T-cell (primary cell): ENCODE measurements around the gene SWT1. TPM values are rescaled to one million over a fixed set of nuclear protein-coding genes. Genes with fewer than 3 reads are reported as not detected.

Experiments used
- ATAC-seq, 4 experiments: fragments of 200-7000 bp in 3 of 4; fragments of 150-1000 bp in 1 of 4; cut with Tn5 transposase; replicated peaks in 1 of 4; 1 replicate in 3 of 4; 2 replicates in 1 of 4; pipeline ENCODE4 v1.10.0; 2021; ENCODE audit warnings: moderate library complexity in 3 of 4, mild to moderate bottlenecking in 2 of 4, moderate number of reproducible peaks in 1 of 4
- CTCF ChIA-PET, 2 donors: fragments of 300-600 bp; sonication (Branson Sonifier 250); formaldehyde crosslinking; loops; one replicate each; lab custom pipeline; 2022; ENCODE audit warnings: antibody characterized with exemption in 2 of 2; lab: Charles Lee
- POLR2A ChIA-PET, 2 donors: fragments of 300-600 bp; sonication (Branson Sonifier 250); formaldehyde crosslinking; loops; one replicate each; lab custom pipeline; 2022; ENCODE audit warnings: antibody characterized with exemption in 2 of 2; lab: Charles Lee
- DNase-seq, 35 experiments: peaks; one replicate each; pipeline versions ENCODE4 v3.0.0 to v3.0.0-alpha.2; 2013 to 2023
- H3K27ac ChIP-seq: one replicate; pipeline ENCODE4 v1.5.1; 2013; ENCODE audit warnings: low read length
- H3K27me3 ChIP-seq, 2 experiments: replicated peaks in 1 of 2; 1 replicate in 1 of 2; 2 replicates in 1 of 2; pipeline versions ENCODE4 v1.6.1 to v1.7.0; 2013; ENCODE audit warnings: low read length in 1 of 2, mixed read lengths in 1 of 2; ENCODE audit not compliant: control insufficient read depth in 2 of 2, insufficient read depth in 2 of 2; ENCODE audit errors: extremely low read depth in 1 of 2
- H3K36me3 ChIP-seq, 2 donors: 1 replicate in 1 of 2; 2 replicates in 1 of 2; pipeline versions ENCODE4 v1.6.1 to v1.7.0; 2013; ENCODE audit warnings: low read length in 1 of 2; ENCODE audit not compliant: control insufficient read depth in 2 of 2, insufficient read depth in 1 of 2; ENCODE audit errors: extremely low read depth in 1 of 2
- H3K4me1 ChIP-seq, 2 experiments: 1 replicate in 1 of 2; 2 replicates in 1 of 2; pipeline versions ENCODE4 v1.6.1 to v1.7.0; 2013; ENCODE audit warnings: low read length in 2 of 2, mixed read lengths in 1 of 2; ENCODE audit not compliant: insufficient read depth in 2 of 2, control insufficient read depth in 1 of 2; ENCODE audit errors: extremely low read depth in 1 of 2
- H3K4me3 ChIP-seq, 2 donors: 1 replicate in 1 of 2; 2 replicates in 1 of 2; pipeline versions ENCODE4 v1.5.1 to v1.7.0; 2013; ENCODE audit warnings: mild to moderate bottlenecking in 2 of 2, low read length in 1 of 2, moderate library complexity in 1 of 2; ENCODE audit not compliant: control insufficient read depth in 1 of 2; ENCODE audit errors: extremely low read depth in 1 of 2
- H3K9me3 ChIP-seq: 2 replicates; pipeline ENCODE4 v1.7.0; 2013
- H3K27ac Mint-ChIP-seq, 2 donors: one replicate each; pipeline ENCODE4 v1.8.0; 2020 to 2021; ENCODE audit warnings: mild to moderate bottlenecking in 2 of 2, mixed read lengths in 2 of 2
- H3K27me3 Mint-ChIP-seq, 2 donors: one replicate each; pipeline ENCODE4 v1.8.0; 2021 to 2022; ENCODE audit warnings: mixed read lengths in 2 of 2
- H3K36me3 Mint-ChIP-seq: one replicate; pipeline ENCODE4 v1.8.0; 2021; ENCODE audit warnings: mixed read lengths
- H3K4me1 Mint-ChIP-seq, 3 donors: one replicate each; pipeline ENCODE4 v1.8.0; 2020 to 2022; ENCODE audit warnings: mixed read lengths in 3 of 3, mild to moderate bottlenecking in 1 of 3
- H3K4me3 Mint-ChIP-seq, 3 donors: one replicate each; pipeline ENCODE4 v1.8.0; 2020 to 2022; ENCODE audit warnings: mild to moderate bottlenecking in 3 of 3, mixed read lengths in 3 of 3, moderate library complexity in 3 of 3
- H3K9me3 Mint-ChIP-seq, 3 donors: one replicate each; pipeline ENCODE4 v1.8.0; 2020 to 2022; ENCODE audit warnings: mixed read lengths in 3 of 3
- WGBS: methylation state at CpG from one replicate; pipeline ENCODE4 v1.1.5; 2013; ENCODE audit warnings: missing lambda C conversion rate; ENCODE audit not compliant: insufficient coverage; 5-methylcytosine and 5-hydroxymethylcytosine counted together
- total RNA-seq, 35 experiments: library from RNA in 6 of 35; stranded (reverse) in 6 of 35; fragments of 120-200 nt in 1 of 35; gene quantifications; one replicate each; pipeline versions ENCODE4 v1.2.1 to v1.2.4 and lab custom pipeline; 2013 to 2026

Gene SWT1
- total RNA-seq, 5 donors from 2014 or later (not counting 1 experiment from before 2014, with no cell fraction given) = 6.4 to 9.8 (median 8.5) TPM

GRCh38 chr1:185287451-185287850, 130.5 kb downstream of the SWT1 start:
- Mint-ChIP-seq H3K9me3 (no peaks in the 10 kb centered on the region), H3K36me3 (peaks cover 11% of the 10 kb centered on the region), H3K4me3 (no peak overlapping the region), H3K27me3 (no peaks in the 10 kb centered on the region), H3K27ac (no peak overlapping the region), H3K4me1 (peaks cover 54 to 63% (median 54%) of the 10 kb centered on the region in 3 donors)
- Histone ChIP-seq H3K4me3 (no peak overlapping the region), H3K9me3 (no peaks in the 10 kb centered on the region), H3K36me3 (no peaks in the 10 kb centered on the region), H3K4me1 (peaks cover 15 to 16% of the 10 kb centered on the region in 2 experiments), H3K27ac (no peak overlapping the region), H3K27me3 (no peaks in the 10 kb centered on the region)
- DNase-seq (no peak), ATAC-seq (no peak)
- CTCF ChIA-PET = interaction anchor here in 1 of 2 donors (0.9 kb wide), 1 partner anchor 257 kb away, joined by 3 read pairs; no protein-coding TSS in a partner anchor
- POLR2A ChIA-PET = no interaction called here
- 100% methylated on average over 1 of the region's 2 CpGs for WGBS

- no peaks in the 10 kb centered on the region for H3K9me3 ChIP-seq
- no peak overlapping the region for H3K27ac ChIP-seq
- POLR2A ChIA-PET = no interaction called here
- ATAC-seq (no peak), DNase-seq (no peak)
- no peak overlapping the region for H3K4me3 ChIP-seq
- WGBS = no CpG with 5 or more reads among the region's 3 CpGs
- H3K36me3 Mint-ChIP-seq = peaks cover 17% of the 10 kb centered on the region
- H3K4me1 ChIP-seq = peaks cover 7 to 9% of the 10 kb centered on the region in 2 experiments
- peak overlapping the region; percentile 52 to 68 for H3K27ac Mint-ChIP-seq
- no peak overlapping the region for H3K4me3 Mint-ChIP-seq
- H3K9me3 Mint-ChIP-seq = no peaks in the 10 kb centered on the region
- H3K27me3 ChIP-seq = no peaks in the 10 kb centered on the region
- CTCF ChIA-PET = no interaction called here
- H3K4me1 Mint-ChIP-seq = peaks cover 51 to 60% (median 53%) of the 10 kb centered on the region in 3 donors
- no peaks in the 10 kb centered on the region for H3K27me3 Mint-ChIP-seq
- H3K36me3 ChIP-seq = no peaks in the 10 kb centered on the region
Observed at GRCh38 chr1:185288435-185288834, 131.5 kb downstream of the SWT1 start.

GRCh38 chr1:185289880-185290279, 132.9 kb downstream of the SWT1 start:
- DNase-seq = no peak

GRCh38 chr1:185291159-185291558, 134.2 kb downstream of the SWT1 start:
- POLR2A ChIA-PET = interaction anchor here (0.7 to 1.5 kb wide), 6 partner anchors 9 to 110 kb away, joined by 3 to 5 read pairs (median 3); partner anchors contain the start of gene IVNS1ABP (in 1 of the 2)
- peaks cover 30 to 40% (median 39%) of the 10 kb centered on the region in 3 donors for H3K4me1 Mint-ChIP-seq
- CTCF ChIA-PET = no interaction called here
- peaks cover 0 to 5% of the 10 kb centered on the region in 2 experiments for H3K4me1 ChIP-seq
- no peak overlapping the region for H3K4me3 Mint-ChIP-seq
- no peak for DNase-seq
- no peak overlapping the region for H3K4me3 ChIP-seq
- peak in 1 of 4 experiments; percentile 28 for ATAC-seq
- peaks cover 0 to 3% of the 10 kb centered on the region in 2 donors for H3K36me3 ChIP-seq
- no peaks in the 10 kb centered on the region for H3K9me3 Mint-ChIP-seq
- H3K9me3 ChIP-seq = no peaks in the 10 kb centered on the region
- H3K27me3 ChIP-seq = no peaks in the 10 kb centered on the region
- WGBS = no CpG with 5 or more reads among the region's 1 CpG
- H3K36me3 Mint-ChIP-seq = peaks cover 38% of the 10 kb centered on the region
- H3K27ac Mint-ChIP-seq = peak overlapping the region; percentile 44 to 61
- no peaks in the 10 kb centered on the region for H3K27me3 Mint-ChIP-seq
- H3K27ac ChIP-seq = no peak overlapping the region

More at GRCh38 chr1:185289880-185290279, 132.9 kb downstream of the SWT1 start:
- no peak for ATAC-seq
- ChIA-PET CTCF (no interaction called here), POLR2A (no interaction called here)
- Histone ChIP-seq H3K36me3 (no peaks in the 10 kb centered on the region), H3K27me3 (no peaks in the 10 kb centered on the region), H3K9me3 (no peaks in the 10 kb centered on the region), H3K4me3 (no peak overlapping the region), H3K4me1 (peaks cover 3 to 7% of the 10 kb centered on the region in 2 experiments), H3K27ac (no peak overlapping the region)
- H3K27me3 Mint-ChIP-seq = no peaks in the 10 kb centered on the region
- no peak overlapping the region for H3K27ac Mint-ChIP-seq
- H3K4me3 Mint-ChIP-seq = no peak overlapping the region
- peaks cover 40 to 50% (median 49%) of the 10 kb centered on the region in 3 donors for H3K4me1 Mint-ChIP-seq
- H3K9me3 Mint-ChIP-seq = no peaks in the 10 kb centered on the region
- peaks cover 28% of the 10 kb centered on the region for H3K36me3 Mint-ChIP-seq

GRCh38 chr1:185291652-185292051, 134.7 kb downstream of the SWT1 start:
- Mint-ChIP-seq H3K36me3 (peaks cover 43% of the 10 kb centered on the region), H3K27me3 (no peaks in the 10 kb centered on the region), H3K9me3 (no peaks in the 10 kb centered on the region), H3K4me3 (no peak overlapping the region), H3K27ac (peak overlapping the region in 1 of 2 donors; percentile 71), H3K4me1 (peaks cover 31 to 39% (median 37%) of the 10 kb centered on the region in 3 donors)
- WGBS = no CpG with 5 or more reads among the region's 1 CpG
- CTCF ChIA-PET = interaction anchor here (0.6 to 0.7 kb wide), 3 partner anchors 171 to 320 kb away, joined by 3 to 4 read pairs (median 3); no protein-coding TSS in a partner anchor
- DNase-seq (peak in 1 of 35 experiments; percentile 4), ATAC-seq (no peak)
- Histone ChIP-seq H3K9me3 (no peaks in the 10 kb centered on the region), H3K4me3 (no peak overlapping the region), H3K4me1 (peaks cover 0 to 5% of the 10 kb centered on the region in 2 experiments), H3K27me3 (no peaks in the 10 kb centered on the region), H3K36me3 (peaks cover 0 to 8% of the 10 kb centered on the region in 2 donors), H3K27ac (no peak overlapping the region)
- POLR2A ChIA-PET = interaction anchor here (0.7 to 1.5 kb wide), 9 partner anchors 9 to 429 kb away, joined by 3 to 11 read pairs (median 4); partner anchors contain the start of gene IVNS1ABP (in 1 of the 2)

- H3K4me3 Mint-ChIP-seq = no peak overlapping the region
- DNase-seq (no peak), ATAC-seq (no peak)
- Histone ChIP-seq H3K27ac (no peak overlapping the region), H3K27me3 (no peaks in the 10 kb centered on the region), H3K36me3 (peaks cover 0 to 13% of the 10 kb centered on the region in 2 donors), H3K4me1 (peaks cover 0 to 5% of the 10 kb centered on the region in 2 experiments), H3K9me3 (no peaks in the 10 kb centered on the region), H3K4me3 (no peak overlapping the region)
- H3K27me3 Mint-ChIP-seq = no peaks in the 10 kb centered on the region
- peak overlapping the region; percentile 18 to 60 for H3K27ac Mint-ChIP-seq
- ChIA-PET CTCF (interaction anchor here (0.6 to 0.7 kb wide), 4 partner anchors 171 to 378 kb away, joined by 3 to 4 read pairs (median 3); no protein-coding TSS in a partner anchor), POLR2A (interaction anchor here in 1 of 2 donors (0.6 to 1.0 kb wide), 7 partner anchors 9 to 429 kb away, joined by 3 to 11 read pairs (median 4); no protein-coding TSS in a partner anchor)
- H3K4me1 Mint-ChIP-seq = peaks cover 32 to 39% (median 35%) of the 10 kb centered on the region in 3 donors
- 100% methylated on average over 1 of the region's 5 CpGs for WGBS
- H3K9me3 Mint-ChIP-seq = no peaks in the 10 kb centered on the region
- peaks cover 46% of the 10 kb centered on the region for H3K36me3 Mint-ChIP-seq
Observed at GRCh38 chr1:185292237-185292636, 135.3 kb downstream of the SWT1 start.
